HCT116 (cell line): ENCODE data around the gene WIPI1. TPM values are rescaled to one million over a fixed set of nuclear protein-coding genes. Genes with fewer than 3 reads are reported as not detected.

Experiments
- ATAC-seq: fragments of 200-7000 bp; cut with Tn5 transposase; 2 replicates; pipeline ENCODE4 v1.9.1; 2020; ENCODE audit warnings: mild to moderate bottlenecking, moderate library complexity
- BruUV-seq: library from RNA; stranded (reverse); fragments of 400-500 nt; replicated peaks from 2 replicates; lab custom pipeline; 2021; lab: Mats Ljungman, UMichigan
- CTCF ChIA-PET: fragments of 300-600 bp; sonication (Branson Sonifier 250); formaldehyde crosslinking; loops from one replicate; lab custom pipeline; 2021; ENCODE audit warnings: antibody characterized with exemption; lab: Charles Lee
- POLR2A ChIA-PET: fragments of 300-600, 350-600 bp; sonication (Branson Sonifier 250); formaldehyde crosslinking; loops from one replicate; lab custom pipeline; 2021; ENCODE audit warnings: antibody characterized with exemption; lab: Charles Lee
- RAD21 ChIA-PET, 2 experiments: fragments of 300-600 bp; sonication (Branson Sonifier 250); formaldehyde crosslinking; loops; one replicate each; lab custom pipeline; 2023; ENCODE audit warnings: low total read pairs in 2 of 2; ENCODE audit not compliant: uncharacterized antibody in 2 of 2, unreplicated experiment in 2 of 2, low non-redundant PET in 1 of 2; lab: Charles Lee
- DNase-seq: peaks from one replicate; pipeline ENCODE4 v3.0.0-alpha.2; 2010; ENCODE audit warnings: low read depth, low spot score
- H2AFZ ChIP-seq: fragments of 200-600 bp; shearing (Covaris generic), sonication (generic); 2 replicates; pipeline ENCODE4 v1.6.1; 2017; ENCODE audit warnings: low read depth, mixed run types, mixed read lengths, antibody characterized with exemption, low read length; ENCODE audit not compliant: poor library complexity, severe bottlenecking
- H3K27ac ChIP-seq: 2 replicates; pipeline ENCODE4 v1.5.1; 2012; ENCODE audit warnings: low read depth, low read length
- H3K27me3 ChIP-seq: fragments of 200-600 bp; sonication (generic); 2 replicates; pipeline ENCODE4 v1.6.1; 2016; ENCODE audit warnings: mixed run types, low read length, mixed read lengths; ENCODE audit not compliant: insufficient read depth
- H3K36me3 ChIP-seq, 2 experiments: fragments of 200-500 bp in 1 of 2; fragments of 200-600 bp in 1 of 2; sonication (Bioruptor generic) in 1 of 2; sonication (generic) in 1 of 2; 2 replicates each; pipeline versions ENCODE4 v1.5.1 to v1.6.1; 2014 to 2016; ENCODE audit warnings: low read length in 2 of 2, inconsistent platforms in 1 of 2, mixed read lengths in 1 of 2, mixed run types in 1 of 2; ENCODE audit not compliant: insufficient read depth in 2 of 2, control insufficient read depth in 1 of 2
- H3K4me1 ChIP-seq, 2 experiments: fragments of 200-600 bp in 1 of 2; sonication (generic) in 1 of 2; 2 replicates each; pipeline versions ENCODE4 v1.5.1 to v1.6.1; 2012 to 2017; ENCODE audit warnings: low read length in 2 of 2, inconsistent platforms in 1 of 2, mild to moderate bottlenecking in 1 of 2, mixed read lengths in 1 of 2, mixed run types in 1 of 2, moderate library complexity in 1 of 2; ENCODE audit not compliant: insufficient read depth in 2 of 2, control insufficient read depth in 1 of 2
- H3K4me2 ChIP-seq: fragments of 200-600 bp; sonication (generic); 2 replicates; pipeline ENCODE4 v1.6.1; 2017; ENCODE audit warnings: mixed run types, low read length, mixed read lengths
- H3K4me3 ChIP-seq, 2 experiments: fragments of 200-600 bp in 1 of 2; sonication (generic) in 1 of 2; replicated peaks in 1 of 2; 2 replicates each; pipeline ENCODE4 v1.5.1; 2011 to 2016; ENCODE audit warnings: low read length in 2 of 2, control low read depth in 1 of 2, low read depth in 1 of 2, mild to moderate bottlenecking in 1 of 2, mixed read lengths in 1 of 2, mixed run types in 1 of 2
- H3K79me2 ChIP-seq: fragments of 200-600 bp; sonication (generic); 2 replicates; pipeline ENCODE4 v1.6.1; 2017; ENCODE audit warnings: mild to moderate bottlenecking, mixed run types, low read length, moderate library complexity, mixed read lengths; ENCODE audit not compliant: insufficient read depth
- H3K9ac ChIP-seq: fragments of 200-600 bp; sonication (generic); 2 replicates; pipeline ENCODE4 v1.6.1; 2016; ENCODE audit warnings: low read length, mixed read lengths
- H3K9me2 ChIP-seq: fragments of 200-600 bp; sonication (generic), shearing (Covaris generic); 2 replicates; pipeline ENCODE4 v1.6.1; 2017; ENCODE audit warnings: mixed run types, mild to moderate bottlenecking, moderate library complexity; ENCODE audit not compliant: insufficient read depth
- H3K9me3 ChIP-seq, 2 experiments: fragments of 200-500 bp in 1 of 2; fragments of 200-600 bp in 1 of 2; sonication (Bioruptor generic) in 1 of 2; sonication (generic) in 1 of 2; 2 replicates each; pipeline ENCODE4 v1.6.1; 2014 to 2017; ENCODE audit warnings: low read length in 2 of 2, mixed read lengths in 2 of 2, inconsistent platforms in 1 of 2, low read depth in 1 of 2, mild to moderate bottlenecking in 1 of 2, mixed run types in 1 of 2, moderate library complexity in 1 of 2; ENCODE audit not compliant: control insufficient read depth in 1 of 2, insufficient read depth in 1 of 2
- H4K20me1 ChIP-seq: fragments of 200-600 bp; sonication (generic), shearing (Covaris generic); 2 replicates; pipeline ENCODE4 v1.6.1; 2017; ENCODE audit warnings: mixed run types, mild to moderate bottlenecking, moderate library complexity; ENCODE audit not compliant: insufficient read depth
- CBX3 ChIP-seq: IDR thresholded peaks from 2 replicates; pipeline ENCODE4 v1.6.1; 2012; ENCODE audit warnings: low read depth
- CEBPB ChIP-seq: IDR thresholded peaks from 2 replicates; pipeline ENCODE4 v1.6.1; 2012; ENCODE audit warnings: low read depth
- CTCF ChIP-seq, 3 experiments: fragments of 200-600 bp in 1 of 3; sonication (generic) in 1 of 3; IDR thresholded peaks in 2 of 3; conservative IDR thresholded peaks in 1 of 3; 2 replicates each; pipeline ENCODE4 v1.5.1; 2012 to 2017; ENCODE audit warnings: low read depth in 2 of 3, low read length in 2 of 3, antibody characterized with exemption in 1 of 3, borderline replicate concordance in 1 of 3, control low read depth in 1 of 3, mild to moderate bottlenecking in 1 of 3, mixed read lengths in 1 of 3, mixed run types in 1 of 3, moderate library complexity in 1 of 3; ENCODE audit not compliant: insufficient read depth in 1 of 3
- POLR2A ChIP-seq: IDR thresholded peaks from 2 replicates; pipeline ENCODE4 v1.7.0; 2011; ENCODE audit warnings: borderline replicate concordance; ENCODE audit not compliant: insufficient read depth, insufficient read length; ENCODE audit errors: extremely low read depth
- RAD21 ChIP-seq: IDR thresholded peaks from 2 replicates; pipeline ENCODE4 v1.6.1; 2012; ENCODE audit warnings: low read depth, mild to moderate bottlenecking
- TCF7L2 ChIP-seq: IDR thresholded peaks from 2 replicates; pipeline ENCODE4 v1.7.0; 2011; ENCODE audit warnings: borderline replicate concordance, inconsistent platforms; ENCODE audit not compliant: insufficient read depth, insufficient read length; ENCODE audit errors: extremely low read depth
- intact Hi-C: fragments of 100-400 bp; cut with micrococcal nuclease; formaldehyde crosslinking; loops from 2 replicates; pipeline ENCODE4 v1.10.0; 2022
- total RNA-seq: library from RNA; stranded (reverse); gene quantifications from one replicate; pipeline ENCODE4 v1.2.1, GENCODE V29; 2021; ENCODE audit not compliant: unreplicated experiment
- TF ChIP-seq, protein P1 (sequence below): IDR thresholded peaks from 2 replicates; pipeline ENCODE4 v1.6.1; 2011; ENCODE audit warnings: mild to moderate bottlenecking, low read length, moderate library complexity; ENCODE audit not compliant: insufficient replicate concordance; ENCODE audit errors: extremely low read depth

Gene WIPI1
- total RNA-seq, 1 experiment from 2014 or later, result 21.5 TPM

DNA sequence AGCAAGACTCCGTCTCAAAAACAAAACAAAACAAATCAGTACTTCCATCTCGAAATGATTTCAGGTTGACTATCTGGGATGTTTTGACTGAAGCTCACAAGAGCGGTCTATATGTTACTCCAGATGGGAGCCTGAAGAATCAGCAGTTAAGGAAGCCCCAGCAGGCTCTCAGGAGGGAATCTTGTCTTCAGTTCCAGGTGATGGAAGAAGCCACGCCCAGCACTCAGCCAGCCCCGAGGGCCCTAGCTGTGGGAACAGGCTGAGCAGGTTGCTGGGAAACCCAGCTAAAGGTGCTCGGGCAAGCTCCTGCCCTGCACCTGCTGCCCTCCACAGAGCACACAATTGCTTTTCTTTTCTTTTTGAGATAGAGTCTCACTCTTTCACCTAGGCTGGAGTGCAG is 32.4 kb downstream of the WIPI1 start:
- BruUV-seq, result no TSS peak
- POLR2A ChIA-PET, result interaction anchor here (0.7 kb wide), 1 partner anchor 43 kb away, joined by 3 read pairs; no protein-coding TSS in a partner anchor
- Histone ChIP-seq H3K9me2 (no peaks in the 10 kb centered on the region), H2AFZ (no peak overlapping the region), H3K36me3 (0 out of 4 replicates have a peak, but pooled peaks cover 0 to 2% of the 10 kb centered on the region in 2 experiments), H3K27ac (no peak overlapping the region), H3K4me3 (no peak overlapping the region), H3K4me1 (peaks cover 0 to 4% of the 10 kb centered on the region in 2 experiments; a peak in 1 of 4 replicates), H3K9me3 (no peaks in the 10 kb centered on the region), H3K27me3 (no peaks in the 10 kb centered on the region), H4K20me1 (no peaks in the 10 kb centered on the region), H3K79me2 (no peaks in the 10 kb centered on the region), H3K4me2 (no peak overlapping the region), H3K9ac (no peak overlapping the region)
- DNase-seq (no peak), ATAC-seq (peak; percentile 69)
- RAD21 ChIA-PET, result no interaction called here
- CTCF ChIA-PET, result interaction anchor here (1.4 to 1.6 kb wide), 3 partner anchors 11 to 26 kb away, joined by 3 to 7 read pairs (median 7); no protein-coding TSS in a partner anchor
- intact Hi-C loops, result no loop called here
- TF ChIP-seq CEBPB (no peak), TCF7L2 (no peak), POLR2A (no peak)

- Histone ChIP-seq H3K4me1 (peaks cover 0 to 4% of the 10 kb centered on the region in 2 experiments; a peak in 1 of 4 replicates), H3K79me2 (no peaks in the 10 kb centered on the region)
- no TSS peak for BruUV-seq
- TF ChIP-seq RAD21 (no peak), CTCF (IDR thresholded peaks at IDR 0.05 in 2 of 3, conservative IDR thresholded peaks at IDR 0.05 in 1 of 3; ENCODE audit: borderline replicate concordance in 1 of 3, insufficient read depth in 1 of 3, low read depth in 2 of 3, low read length in 2 of 3) (no peak), CBX3 (no peak)
- TF ChIP-seq, protein P1, sequence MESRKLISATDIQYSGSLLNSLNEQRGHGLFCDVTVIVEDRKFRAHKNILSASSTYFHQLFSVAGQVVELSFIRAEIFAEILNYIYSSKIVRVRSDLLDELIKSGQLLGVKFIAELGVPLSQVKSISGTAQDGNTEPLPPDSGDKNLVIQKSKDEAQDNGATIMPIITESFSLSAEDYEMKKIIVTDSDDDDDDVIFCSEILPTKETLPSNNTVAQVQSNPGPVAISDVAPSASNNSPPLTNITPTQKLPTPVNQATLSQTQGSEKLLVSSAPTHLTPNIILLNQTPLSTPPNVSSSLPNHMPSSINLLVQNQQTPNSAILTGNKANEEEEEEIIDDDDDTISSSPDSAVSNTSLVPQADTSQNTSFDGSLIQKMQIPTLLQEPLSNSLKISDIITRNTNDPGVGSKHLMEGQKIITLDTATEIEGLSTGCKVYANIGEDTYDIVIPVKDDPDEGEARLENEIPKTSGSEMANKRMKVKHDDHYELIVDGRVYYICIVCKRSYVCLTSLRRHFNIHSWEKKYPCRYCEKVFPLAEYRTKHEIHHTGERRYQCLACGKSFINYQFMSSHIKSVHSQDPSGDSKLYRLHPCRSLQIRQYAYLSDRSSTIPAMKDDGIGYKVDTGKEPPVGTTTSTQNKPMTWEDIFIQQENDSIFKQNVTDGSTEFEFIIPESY, result no peak
- TF ChIP-seq, all 23 proteins: peak for 0
- no peaks in the 10 kb centered on the region for H3K9me2 ChIP-seq
- CTCF ChIA-PET, result interaction anchor here (1.4 to 1.6 kb wide), 2 partner anchors 12 to 25 kb away, joined by 7 read pairs; no protein-coding TSS in a partner anchor
- no peak overlapping the region for H3K27ac ChIP-seq
- H2AFZ ChIP-seq, result no peak overlapping the region
- POLR2A ChIA-PET, result no interaction called here
- H3K36me3 ChIP-seq, result 0 out of 4 replicates have a peak, but pooled peaks cover 0 to 2% of the 10 kb centered on the region in 2 experiments
- no peaks in the 10 kb centered on the region for H3K27me3 ChIP-seq
- H3K9ac ChIP-seq, result no peak overlapping the region
- ATAC-seq, result no peak
- no peak for DNase-seq
- no peaks in the 10 kb centered on the region for H3K9me3 ChIP-seq
- H4K20me1 ChIP-seq, result no peaks in the 10 kb centered on the region
- H3K4me2 ChIP-seq, result no peak overlapping the region
- RAD21 ChIA-PET, result no interaction called here
- H3K4me3 ChIP-seq, result no peak overlapping the region
- intact Hi-C loops, result no loop called here
Measured at GRCh38 chr17:68424203-68424602, 33.1 kb downstream of the WIPI1 start.
